Hepatocyte (in vitro differentiated cells): ENCODE data around the gene AEN.

Experiments used
- CTCF ChIP-seq: fragments of 200-600 bp; sonication (generic); IDR thresholded peaks from 2 replicates; pipeline ENCODE4 v1.5.1; 2016; ENCODE audit warnings: antibody characterized with exemption, mild to moderate bottlenecking; ENCODE audit not compliant: poor library complexity
- EZH2 ChIP-seq: fragments of 200-600 bp; sonication (generic); IDR thresholded peaks from 2 replicates; pipeline ENCODE4 v1.6.1; 2016; ENCODE audit warnings: antibody characterized with exemption, mild to moderate bottlenecking, borderline replicate concordance
- EZH2phosphoT487 ChIP-seq: fragments of 200-600 bp; sonication (generic); IDR thresholded peaks from one replicate; pipeline ENCODE4 v1.6.1; 2018; ENCODE audit warnings: antibody characterized with exemption, mild to moderate bottlenecking, low read depth, moderate library complexity; ENCODE audit not compliant: unreplicated experiment, severe bottlenecking

GRCh38 chr15:88651971-88652370, 30.8 kb downstream of the AEN start:
- TF ChIP-seq EZH2: no peak
- TF ChIP-seq CTCF: no peak
- no peak for TF ChIP-seq EZH2phosphoT487
